HG03025 (cell line): ENCODE measurements around the gene CEP170.

Experiments used
- ATAC-seq: cut with Tn5 transposase; IDR thresholded peaks from one replicate; pipeline ENCODE4 v1.9.1; 2021; ENCODE audit warnings: mild to moderate bottlenecking, moderate library complexity; ENCODE audit not compliant: unreplicated experiment, low FRiP score

The CEP170 gene

GRCh38 chr1:243254927-243255790 is at the start of gene CEP170:
CEP170 (minus strand) TSS chr1:243255281; CDS start chr1:243225280, 30,001 bp downstream.
- peak; percentile 58 for ATAC-seq

DNA sequence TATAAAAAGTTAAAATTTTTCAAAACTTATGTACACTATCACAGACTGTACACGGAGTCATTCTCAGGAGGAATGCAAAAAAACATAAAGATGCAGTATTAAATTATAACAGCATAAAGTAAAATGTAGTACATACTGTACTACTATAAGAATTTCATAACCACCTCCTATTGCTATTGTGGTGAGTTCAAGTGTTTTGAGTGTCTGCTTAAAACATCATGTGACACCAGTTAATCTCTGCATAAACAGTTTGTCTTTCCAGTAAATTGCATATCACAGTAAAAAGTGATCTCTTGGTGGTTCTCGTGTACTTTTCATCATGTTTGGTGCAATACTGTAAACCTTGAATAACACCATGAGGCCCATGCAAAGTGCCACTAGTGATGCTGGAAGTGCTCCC is 46.0 kb upstream of the CEP170 start:
- no peak for ATAC-seq

- no peak for ATAC-seq
These were observed 44.0 kb upstream of the CEP170 start for GRCh38 chr1:243299069-243299468.

DNA sequence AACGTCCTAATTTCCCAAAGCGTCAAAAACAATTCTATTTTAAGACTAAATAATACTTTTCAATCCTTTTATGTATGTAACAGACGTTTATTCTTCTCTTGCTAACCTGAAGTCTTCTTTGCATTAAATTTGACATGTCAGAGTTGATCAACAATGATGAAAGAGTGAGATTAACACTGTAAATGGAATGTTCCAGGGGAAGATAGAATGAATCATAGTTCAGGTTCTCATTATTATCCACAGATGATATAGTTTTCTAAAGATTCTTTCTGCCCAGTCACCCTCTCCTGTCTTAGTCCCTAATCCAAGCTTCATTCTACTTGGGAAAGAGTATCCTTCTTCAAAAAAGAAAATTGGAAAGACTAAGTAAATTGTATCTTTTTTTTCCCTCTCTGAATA is 39.6 kb upstream of the CEP170 start:
- ATAC-seq, result no peak

DNA sequence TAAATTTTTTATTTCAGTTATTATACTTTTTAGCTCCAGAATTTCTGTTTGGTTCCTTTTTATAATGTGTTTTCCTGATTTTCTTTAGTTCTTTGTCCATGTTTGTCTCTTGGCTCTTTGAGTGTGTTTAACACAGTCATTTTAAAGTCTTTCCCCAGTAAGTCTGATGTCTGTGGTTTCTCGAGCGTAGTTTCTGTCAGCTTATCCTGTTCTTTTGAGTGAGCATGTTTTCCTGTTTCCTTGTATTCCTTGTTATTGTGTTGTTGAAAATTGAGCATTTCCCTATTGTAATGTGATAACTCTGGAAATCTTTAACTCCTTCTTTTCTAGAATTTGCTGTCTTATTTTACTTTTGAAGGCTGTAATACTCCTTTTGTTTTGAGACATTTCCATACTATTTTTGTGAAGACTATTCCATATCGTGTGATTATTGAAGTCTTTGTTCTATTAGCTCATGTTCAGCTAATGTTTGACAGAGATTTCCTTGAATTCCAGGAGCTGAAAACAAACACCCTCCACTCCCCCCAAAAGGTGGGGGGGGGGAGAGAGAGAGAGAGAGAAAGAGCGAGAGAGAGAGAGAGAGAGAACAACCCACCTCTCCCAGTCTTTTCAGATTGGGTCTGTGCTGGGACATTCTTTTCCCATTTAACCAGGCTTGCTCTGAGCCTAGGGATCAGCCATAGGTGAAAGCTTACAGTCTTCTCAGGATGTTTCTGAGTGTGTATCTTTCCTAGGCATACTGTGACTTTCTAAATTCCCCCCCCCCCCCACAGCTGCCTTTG is 39.1 kb upstream of the CEP170 start:
- no peak for ATAC-seq

DNA sequence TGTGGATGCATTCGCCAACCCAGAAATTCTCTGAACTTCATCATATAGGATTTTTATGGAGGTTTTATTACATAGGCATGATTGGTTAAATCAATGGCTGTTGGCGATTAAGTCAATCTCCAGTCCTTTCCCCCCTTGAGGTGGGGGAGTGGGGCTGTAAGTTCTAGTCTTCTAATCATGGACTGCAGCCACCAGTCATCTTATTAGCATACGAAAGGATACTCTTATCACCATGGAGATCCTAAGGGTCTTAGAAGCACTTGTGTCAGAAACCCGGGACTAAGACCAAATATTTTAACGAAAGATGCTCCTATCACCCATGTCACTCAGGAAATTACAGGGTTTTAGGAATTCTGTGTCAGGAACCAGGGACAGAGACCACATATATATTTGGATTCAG is 37.0 kb upstream of the CEP170 start:
- ATAC-seq, result no peak

DNA sequence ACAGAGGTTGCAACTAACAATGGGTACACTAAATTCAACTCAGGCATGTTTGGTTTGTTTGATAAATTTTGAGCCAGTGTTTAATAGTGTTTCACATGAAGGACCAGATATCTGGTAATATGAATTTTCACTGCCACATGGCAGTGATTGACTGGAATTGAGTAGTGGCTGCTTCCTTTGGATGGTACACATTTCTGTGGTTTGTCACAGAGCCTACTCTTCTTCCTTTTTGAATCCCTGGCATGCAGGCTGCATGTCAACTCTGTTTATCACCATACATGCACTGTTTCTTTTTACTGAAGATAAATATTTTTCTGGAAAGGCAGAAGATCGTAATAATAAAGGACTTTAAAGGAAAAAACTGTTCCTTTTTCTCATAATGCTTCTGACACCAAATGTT is 36.2 kb upstream of the CEP170 start:
- ATAC-seq, result no peak

- ATAC-seq, result no peak
These were observed 33.0 kb upstream of the CEP170 start for GRCh38 chr1:243288062-243288461.

DNA sequence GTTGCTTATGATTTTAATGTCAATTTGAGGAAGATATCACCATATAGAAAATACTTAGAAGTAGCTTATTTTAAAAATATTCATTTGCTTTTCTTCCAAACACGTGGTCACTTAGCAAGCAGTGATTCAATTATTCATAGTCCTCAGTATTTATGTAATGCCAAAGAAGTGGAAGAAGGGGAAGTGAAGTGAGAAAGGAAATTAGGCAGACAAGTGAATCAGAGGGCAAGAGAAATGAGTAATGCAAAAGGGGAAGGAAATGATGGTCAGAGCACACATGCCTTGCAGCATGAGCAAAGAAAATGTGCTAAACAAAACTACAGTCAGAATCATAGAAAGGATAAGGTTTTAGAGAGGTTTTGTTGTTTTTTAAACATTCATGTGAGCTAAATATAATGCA is 32.6 kb upstream of the CEP170 start:
- ATAC-seq, result peak; percentile 86

GRCh38 chr1:243287123-243287460 is 32.0 kb upstream of the CEP170 start:
- ATAC-seq, result no peak

DNA sequence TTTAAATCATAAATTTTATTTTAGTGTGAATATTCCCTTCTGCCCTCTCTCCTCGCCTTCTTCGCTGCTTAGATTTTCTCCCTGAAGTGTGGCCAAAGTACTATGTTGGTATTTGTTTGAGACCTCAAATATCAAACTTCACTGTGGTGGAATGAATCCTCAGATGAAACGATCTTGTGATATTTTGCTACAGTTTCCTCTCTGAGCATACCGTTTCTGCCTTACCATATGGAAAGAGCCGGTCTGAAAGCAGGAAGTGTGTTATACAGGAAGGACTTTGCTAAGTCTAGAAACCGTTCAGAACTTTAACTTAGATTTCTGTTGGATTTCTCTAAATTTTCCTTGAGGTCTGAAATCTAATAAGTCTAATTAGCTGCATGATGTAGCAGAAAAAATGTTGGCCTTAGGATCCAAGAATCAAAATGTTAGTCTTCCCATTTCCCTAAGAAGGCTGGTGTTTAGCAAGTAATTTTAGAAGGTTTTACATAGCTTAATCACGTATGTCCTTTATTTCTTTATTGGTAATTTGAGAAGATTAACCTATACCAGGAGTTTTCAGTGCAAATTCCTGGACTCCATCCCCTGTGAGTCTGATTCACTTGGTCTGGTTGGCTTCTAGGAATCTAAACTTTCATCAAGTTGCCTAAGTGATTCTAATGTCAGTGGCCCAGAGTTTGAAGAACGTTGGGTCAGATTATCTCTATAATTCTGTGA is 31.5 kb upstream of the CEP170 start:
- no peak for ATAC-seq

GRCh38 chr1:243281672-243282071 is 26.6 kb upstream of the CEP170 start:
- ATAC-seq, result no peak

DNA sequence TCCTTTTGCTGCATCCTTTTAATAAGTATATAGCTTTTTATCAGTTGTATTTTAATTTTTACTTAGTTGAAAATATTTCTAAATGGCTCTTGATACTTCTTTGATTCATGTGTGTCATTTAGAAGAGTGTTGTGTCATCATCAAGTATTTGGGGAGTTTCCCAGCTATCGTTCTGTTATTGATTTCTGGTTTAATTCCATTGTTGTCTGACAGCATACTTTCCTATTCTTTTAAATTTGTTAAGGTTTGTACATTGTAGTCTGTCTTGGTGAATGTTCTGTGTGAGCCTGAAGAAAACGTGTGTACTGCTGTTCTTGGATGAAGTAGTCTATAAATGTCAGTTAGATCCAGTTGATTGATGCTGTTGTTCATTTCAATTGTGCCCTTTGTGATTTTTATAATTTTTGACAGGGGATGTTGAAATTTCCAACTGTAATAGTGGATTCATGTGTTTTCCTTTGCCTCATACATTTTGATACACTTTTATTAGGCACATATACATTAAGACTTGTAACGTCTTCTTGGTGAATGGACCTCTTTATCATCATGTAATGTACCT is 25.6 kb upstream of the CEP170 start:
- ATAC-seq, result no peak

DNA sequence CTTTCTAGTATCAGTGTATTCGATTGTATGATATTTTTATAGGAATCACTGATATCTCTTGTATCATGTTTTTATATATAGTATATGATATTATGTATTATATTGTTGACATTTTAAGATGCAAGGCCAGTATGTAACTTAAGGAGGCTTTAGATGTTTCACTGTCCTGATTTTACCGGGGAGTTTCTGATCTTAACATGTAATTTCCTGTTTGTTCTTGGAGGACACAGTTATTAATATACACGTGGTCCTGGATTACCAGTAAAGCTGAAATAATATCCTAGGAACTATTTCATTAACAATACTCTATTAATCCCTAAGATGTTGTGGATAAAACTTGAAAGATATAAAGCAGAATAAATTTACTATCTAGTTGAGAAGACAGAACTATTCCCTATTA is 20.2 kb upstream of the CEP170 start:
- ATAC-seq, result no peak

GRCh38 chr1:243273945-243274344 is 18.9 kb upstream of the CEP170 start:
- no peak for ATAC-seq

DNA sequence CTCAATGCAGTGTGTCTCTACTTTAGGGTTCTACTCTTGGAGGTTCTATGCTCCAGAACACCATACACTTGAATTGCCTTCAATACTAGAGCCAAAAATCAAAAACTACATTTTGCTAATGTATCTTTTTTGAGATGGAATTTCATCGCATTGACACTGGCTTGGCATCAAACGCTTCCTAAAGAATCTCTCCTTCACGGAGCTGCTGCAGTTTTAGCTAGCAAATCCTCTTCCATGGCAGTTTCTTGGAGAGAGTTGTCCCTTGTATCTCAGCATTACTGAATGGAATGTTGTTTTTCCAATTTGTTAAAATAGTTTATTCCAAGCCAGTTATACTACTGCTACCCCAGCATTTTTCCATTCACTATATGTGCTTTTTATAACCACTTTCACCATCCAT is 18.4 kb upstream of the CEP170 start:
- ATAC-seq, result no peak

- no peak for ATAC-seq
These were observed 17.3 kb upstream of the CEP170 start for GRCh38 chr1:243272401-243272800.

- no peak for ATAC-seq
These were observed 16.9 kb upstream of the CEP170 start for GRCh38 chr1:243271996-243272395.

DNA sequence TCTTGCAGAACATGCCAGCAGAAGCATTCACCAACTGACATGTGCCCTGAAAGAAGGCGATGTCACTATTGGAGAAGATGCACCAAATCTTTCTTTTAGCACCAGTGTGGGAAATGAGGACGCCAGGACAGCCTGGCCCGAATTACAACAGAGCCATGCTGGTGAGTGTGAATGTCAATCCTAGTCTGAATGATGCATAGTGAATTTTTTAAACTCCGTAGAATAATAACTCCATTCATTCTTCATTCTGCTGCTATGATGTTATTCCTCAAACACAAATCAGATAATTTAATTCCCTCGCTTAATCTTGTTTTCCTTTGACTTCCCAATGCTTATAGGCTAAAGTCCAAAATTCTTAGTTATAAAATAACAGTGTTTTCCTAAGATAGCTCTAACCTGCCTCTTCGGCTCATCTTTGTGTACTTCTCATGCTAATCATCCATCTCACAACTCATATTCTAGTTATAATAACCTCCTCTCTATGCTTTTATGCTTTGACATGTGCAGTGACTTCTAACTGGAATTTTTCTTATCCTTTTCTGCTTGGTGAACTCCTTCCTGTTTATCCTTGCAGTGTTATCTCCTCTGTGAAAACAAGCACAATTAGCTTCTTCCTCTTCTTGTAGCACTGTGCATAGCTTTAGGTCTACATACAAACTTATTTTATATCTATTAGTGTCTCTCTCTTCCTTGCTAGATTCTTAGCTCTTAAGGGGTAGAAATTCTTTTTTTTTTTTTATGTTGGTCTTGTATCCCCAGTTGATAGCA is 15.2 kb upstream of the CEP170 start:
- no peak for ATAC-seq

DNA sequence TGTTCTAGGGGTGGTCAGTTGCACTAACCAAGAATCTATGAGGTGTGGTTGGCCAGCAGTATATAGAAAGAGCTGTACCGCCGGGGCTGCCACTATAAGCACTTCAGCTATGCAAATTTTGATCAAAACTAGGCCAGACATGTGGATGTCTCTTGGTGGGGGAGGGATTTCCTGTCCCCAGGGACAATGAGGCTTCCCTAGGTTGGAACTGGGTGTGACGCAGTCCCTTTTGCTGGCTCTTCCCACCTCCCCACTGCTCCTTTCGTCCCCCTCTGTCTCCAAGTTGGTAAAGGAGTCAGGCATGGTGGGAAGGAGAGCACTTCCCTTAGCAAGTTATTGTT is 14.3 kb upstream of the CEP170 start:
- ATAC-seq, result peak; percentile 49
